SK-N-SH treated with all-trans-retinoic acid at 6 μM for 48 hours (cell line): ENCODE measurements around the gene KRTAP10-1.

Experiments
- ARNTL ChIP-seq: fragments of 450-650 bp; formaldehyde crosslinking; IDR thresholded peaks from 2 replicates; pipeline ENCODE4 v1.5.0; 2020; ENCODE audit warnings: low read depth, mild to moderate bottlenecking, moderate library complexity, borderline replicate concordance
- BACH2 ChIP-seq: fragments of 250-450 bp; sonication (Bioruptor Pico); IDR thresholded peaks from 2 replicates; pipeline ENCODE4 v1.9.0; 2021; ENCODE audit warnings: mild to moderate bottlenecking, borderline replicate concordance
- CREB5 ChIP-seq: fragments of 250-450 bp; sonication (Bioruptor Pico); IDR thresholded peaks from 2 replicates; pipeline ENCODE4 v1.5.1; 2020; ENCODE audit warnings: low read depth, mild to moderate bottlenecking, moderate library complexity
- CSDC2 ChIP-seq: fragments of 250-450 bp; sonication (Bioruptor Pico); IDR thresholded peaks from 2 replicates; pipeline ENCODE4 v1.5.0; 2020; ENCODE audit warnings: mild to moderate bottlenecking, moderate library complexity
- PATZ1 ChIP-seq: fragments of 250-450 bp; sonication (Bioruptor Pico); IDR thresholded peaks from 2 replicates; pipeline ENCODE4 v1.8.0; 2020; ENCODE audit warnings: mild to moderate bottlenecking, moderate library complexity, borderline replicate concordance
- POU6F1 ChIP-seq: fragments of 250-450 bp; sonication (Bioruptor Pico); IDR thresholded peaks from 2 replicates; pipeline ENCODE4 v1.8.0; 2021; ENCODE audit warnings: low read depth, mild to moderate bottlenecking, moderate library complexity, borderline replicate concordance
- RARB ChIP-seq: fragments of 250-450 bp; sonication (Bioruptor Pico); IDR thresholded peaks from 2 replicates; pipeline ENCODE4 v1.8.0; 2021; ENCODE audit warnings: mild to moderate bottlenecking, moderate library complexity
- TCF4 ChIP-seq: fragments of 250-450 bp; sonication (Bioruptor Pico); IDR thresholded peaks from 2 replicates; pipeline ENCODE4 v1.8.0; 2021; ENCODE audit warnings: mild to moderate bottlenecking, moderate library complexity, borderline replicate concordance
- TOX ChIP-seq: fragments of 250-450 bp; sonication (Bioruptor Pico); IDR thresholded peaks from 2 replicates; pipeline ENCODE4 v1.8.0; 2021; ENCODE audit warnings: mild to moderate bottlenecking, moderate library complexity, borderline replicate concordance
- TSHZ2 ChIP-seq: fragments of 250-450 bp; sonication (Bioruptor Pico); IDR thresholded peaks from 2 replicates; pipeline ENCODE4 v1.5.0; 2020; ENCODE audit warnings: mild to moderate bottlenecking, moderate library complexity
- ZC3H10 ChIP-seq: fragments of 250-450 bp; sonication (Bioruptor Pico); IDR thresholded peaks from 2 replicates; pipeline ENCODE4 v1.5.1; 2021; ENCODE audit warnings: mild to moderate bottlenecking, moderate library complexity
- ZFP30 ChIP-seq: fragments of 450-650 bp; formaldehyde crosslinking; IDR thresholded peaks from 2 replicates; pipeline ENCODE4 v1.5.0; 2022; ENCODE audit warnings: mild to moderate bottlenecking, moderate library complexity

GRCh38 chr21:44531606-44532564, 8.1 kb downstream of the KRTAP10-1 start:
- TF ChIP-seq ZC3H10 (CRISPR knock-in tag) (no peak), ZFP30 (CRISPR knock-in tag) (no peak), TCF4 (CRISPR knock-in tag) (no peak), PATZ1 (CRISPR knock-in tag) (no peak), CREB5 (CRISPR knock-in tag) (no peak), TSHZ2 (CRISPR knock-in tag) (no peak), POU6F1 (CRISPR knock-in tag) (no peak), TOX (CRISPR knock-in tag) (no peak), RARB (CRISPR knock-in tag) (no peak), ARNTL (no peak), BACH2 (no peak), CSDC2 (CRISPR knock-in tag) (no peak)
